ENCODE measurements around the gene TBC1D22A. TPM values are rescaled to one million over a fixed set of nuclear protein-coding genes. Genes with fewer than 3 reads are reported as not detected.

TBC1D22A gene
- total and polyA plus RNA-seq, 2 experiments from 2014 or later = 9.6 to 13.3 TPM

- ATAC-seq = peak; percentile 41; the same call in 1 of the 3 replicates
- Mint-ChIP-seq H3K4me1 (peaks cover 5% of the 10 kb centered on the region; the same call in 2 of the 3 replicates), H3K36me3 (ENCODE audit: low read depth) (peaks cover 2% of the 10 kb centered on the region; the same call in 1 of the 3 replicates), H3K27me3 (ENCODE audit: insufficient read depth, low read depth, poor library complexity) (no peaks in the 10 kb centered on the region), H3K27ac (no peak overlapping the region), H3K4me3 (no peak overlapping the region; the same call in 2 of the 3 replicates), H3K9me3 (no peaks in the 10 kb centered on the region)
- Histone ChIP-seq H3K79me2 (replicated peaks; ENCODE audit: insufficient read depth) (no peaks in the 10 kb centered on the region), H2AFZ (no peak overlapping the region), H3F3A (replicated peaks; ENCODE audit: low read depth) (no peaks in the 10 kb centered on the region), H3K4me2 (no peak overlapping the region), H3K9me2 (ENCODE audit: insufficient read depth) (0 out of 2 replicates have a peak, but pooled peaks cover 3% of the 10 kb centered on the region), H3K4me3 (no peak overlapping the region), H4K20me1 (replicated peaks; ENCODE audit: insufficient read depth) (no peaks in the 10 kb centered on the region), H3K36me3 (ENCODE audit: insufficient read depth) (no peaks in the 10 kb centered on the region), H3K27me3 (ENCODE audit: insufficient read depth) (no peaks in the 10 kb centered on the region), H3K27ac (ENCODE audit: low read depth) (no peak overlapping the region), H3K4me1 (ENCODE audit: insufficient read depth) (no peaks in the 10 kb centered on the region)
- DNase-seq (ENCODE audit: low spot score) = no peak
- no peak for TF ChIP-seq STAT1 (IDR thresholded peaks at IDR 0.05; ENCODE audit: unreplicated experiment)
- no peak for TF ChIP-seq JUNB (IDR thresholded peaks at IDR 0.05; ENCODE audit: unreplicated experiment)
- TF ChIP-seq ZNF462 (CRISPR knock-in tag; IDR thresholded peaks at IDR 0.05) = no peak
- no peak for TF ChIP-seq CTCF (conservative IDR thresholded peaks at IDR 0.05; ENCODE audit: low read depth in 2 of 2)
- no peak for TF ChIP-seq ETS1 (IDR thresholded peaks at IDR 0.05)
- no peak for TF ChIP-seq NANOG (IDR thresholded peaks at IDR 0.05; ENCODE audit: borderline replicate concordance)
- TF ChIP-seq POLR2AphosphoS5 (IDR thresholded peaks at IDR 0.05; ENCODE audit: low read depth) = no peak
- TF ChIP-seq EZH2 (IDR thresholded peaks at IDR 0.05; ENCODE audit: low read depth, unreplicated experiment) = no peak
- TF ChIP-seq CREB1 (CRISPR knock-in tag; IDR thresholded peaks at IDR 0.05; ENCODE audit: low read depth) = no peak
- no peak for TF ChIP-seq REST (IDR thresholded peaks at IDR 0.05; ENCODE audit: unreplicated experiment)
- no peak for TF ChIP-seq EZH2phosphoT487 (IDR thresholded peaks at IDR 0.05; ENCODE audit: unreplicated experiment)
Observed at GRCh38 chr22:47002692-47003091, 240.2 kb downstream of the TBC1D22A start.
